ENCODE results near the gene TBC1D10B.
"Not testable (repeated sequence)": the region's sequence is repeated elsewhere in the genome, so short reads cannot be mapped to it uniquely, and the experiment has no call there.

The TBC1D10B gene

GRCh38 chr16:30397776-30398660 is 27.7 kb upstream of the TBC1D10B start:
- DNase-seq (ENCODE audit: low read depth in 2 of 2) = no peak

DNA sequence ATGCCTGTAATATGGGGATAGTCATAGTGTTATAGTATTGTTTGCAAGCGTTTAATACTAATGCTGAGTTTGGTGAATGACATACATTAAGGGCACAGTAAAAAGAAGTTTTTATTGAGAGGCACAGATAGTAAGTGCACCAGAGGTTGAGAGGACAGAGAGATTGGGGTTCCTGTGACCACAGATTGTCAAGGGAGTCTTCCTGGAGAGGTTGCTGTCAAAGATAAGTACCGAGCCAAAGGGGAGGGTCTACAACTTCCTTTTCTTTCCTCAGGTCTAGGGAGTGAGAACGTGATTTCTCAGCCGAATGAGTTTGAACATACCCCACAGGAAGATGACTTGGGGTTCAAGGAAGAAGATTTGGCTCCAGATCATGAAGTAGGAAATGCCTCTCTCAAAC is 26.8 kb upstream of the TBC1D10B start:
- DNase-seq (ENCODE audit: low read depth in 2 of 2) = no peak

DNA sequence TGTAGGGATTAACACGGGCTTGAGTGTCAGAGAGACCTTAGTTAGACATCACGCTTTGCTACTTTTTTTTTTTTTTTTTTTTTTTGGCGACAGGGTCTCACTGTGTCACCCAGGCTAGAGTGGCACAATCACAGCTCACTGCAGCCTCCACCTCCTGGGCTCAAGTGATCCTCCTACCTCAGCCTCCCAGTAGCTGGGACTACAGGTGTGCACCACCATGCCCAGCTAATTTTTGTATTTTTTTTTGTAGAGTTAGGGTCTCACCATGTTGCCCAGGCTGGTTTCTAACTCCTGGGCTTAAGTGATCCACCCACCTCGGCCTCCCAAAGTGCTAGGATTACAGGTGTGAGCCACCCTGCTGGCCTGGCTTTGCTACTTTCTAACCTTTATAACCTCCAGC is 26.3 kb upstream of the TBC1D10B start:
- not testable (repeated sequence) for DNase-seq (ENCODE audit: low read depth in 2 of 2)

DNA sequence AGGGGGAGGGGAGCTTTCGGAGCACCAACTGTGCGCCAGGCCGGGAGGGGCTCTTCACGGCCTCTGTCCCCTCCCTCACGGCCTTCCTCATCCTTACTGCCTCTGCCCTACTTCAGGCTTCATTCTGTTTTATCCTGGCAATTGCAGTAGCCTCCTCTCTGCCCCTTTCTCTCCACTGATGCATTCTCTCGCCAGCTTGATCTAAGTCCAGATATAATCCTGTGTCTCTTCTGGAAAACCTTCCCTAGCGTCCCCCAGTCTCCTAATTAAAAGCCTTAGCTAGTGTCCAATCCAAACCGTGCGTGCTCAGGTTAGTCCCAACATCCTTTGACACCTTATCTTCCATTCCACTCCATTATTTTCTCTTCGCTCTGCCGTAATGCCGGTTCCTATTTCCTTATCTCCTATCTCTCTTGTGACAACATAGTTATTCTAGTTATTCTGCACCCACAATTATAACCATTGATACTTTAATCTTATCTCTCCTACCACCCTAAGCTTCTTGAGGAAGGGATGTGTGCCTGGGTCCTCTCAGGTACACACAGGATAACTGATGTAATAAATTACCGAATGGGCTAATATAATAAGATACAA is 25.8 kb upstream of the TBC1D10B start:
- no peak for DNase-seq (ENCODE audit: low read depth in 2 of 2)

DNA sequence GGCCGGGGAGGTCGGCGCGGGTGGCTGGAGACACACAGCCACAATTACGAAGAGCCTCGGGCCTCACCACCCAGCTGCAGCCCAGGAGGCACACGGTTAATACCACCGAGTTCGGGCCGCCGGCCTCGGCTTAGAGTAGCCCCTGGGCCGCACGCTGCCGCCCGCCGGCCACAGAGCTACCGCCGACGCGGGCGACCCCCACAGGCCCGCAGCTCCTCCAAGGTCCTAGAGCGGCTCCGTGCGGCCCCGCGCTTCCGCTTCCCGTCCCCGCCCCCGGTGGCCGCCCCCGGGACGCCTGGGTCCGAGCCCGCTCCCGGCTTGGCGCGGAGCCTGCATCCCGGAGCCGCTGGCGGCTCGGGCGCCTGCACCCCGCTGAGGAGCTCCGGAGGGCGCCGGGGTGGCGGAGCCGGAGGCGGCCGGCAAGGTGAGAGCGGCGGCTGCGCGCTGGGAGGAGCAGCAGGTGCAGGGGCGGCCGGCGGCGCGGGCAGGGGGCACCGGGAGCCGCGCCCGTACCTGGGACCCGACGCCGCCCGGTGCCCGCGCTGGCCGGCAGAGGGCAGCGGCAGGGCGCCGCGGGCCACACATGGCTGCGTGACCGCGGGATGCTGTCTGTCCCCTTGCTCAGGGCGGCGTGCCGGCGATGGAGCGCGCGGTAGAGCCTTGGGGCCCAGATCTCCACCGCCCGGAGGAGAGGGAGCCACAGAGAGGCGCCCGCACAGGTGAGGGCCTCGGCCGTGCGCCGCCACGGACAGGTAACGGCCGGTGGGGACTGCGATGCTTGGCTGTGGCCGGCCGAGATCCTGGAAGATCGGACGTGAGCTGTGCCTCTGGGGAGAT is 25.1 kb upstream of the TBC1D10B start, which contains the start of gene ZNF48:
ZNF48 (plus strand) TSS at position 266 of the 837 bp plus-strand sequence; CDS start at position 641, 375 bp downstream.
- DNase-seq (ENCODE audit: low read depth in 2 of 2) = peak; percentile 48 to 57

- DNase-seq (ENCODE audit: low read depth in 2 of 2) = no peak
These were observed 24.4 kb upstream of the TBC1D10B start for GRCh38 chr16:30394592-30395154.

DNA sequence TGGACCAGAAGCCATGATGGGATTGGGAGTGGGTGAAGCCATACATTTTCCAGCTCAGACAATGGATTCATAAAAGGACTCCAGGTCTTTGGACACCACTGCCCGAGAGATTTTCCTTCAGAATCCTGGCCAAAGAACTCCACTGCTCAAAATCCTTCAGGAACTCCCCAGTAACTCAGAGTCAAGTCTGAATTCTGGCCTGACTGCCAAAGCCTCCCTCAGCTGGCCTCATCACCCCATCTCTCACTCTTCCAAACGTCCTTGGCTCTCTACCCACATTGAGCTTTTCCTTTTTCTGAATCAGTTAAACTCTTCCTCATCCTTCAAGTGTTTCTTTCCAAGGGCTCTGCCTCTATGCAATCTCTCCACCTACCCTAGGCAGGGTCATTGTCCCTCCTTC is 13.2 kb upstream of the TBC1D10B start:
- no peak for DNase-seq (ENCODE audit: low read depth in 2 of 2)

DNA sequence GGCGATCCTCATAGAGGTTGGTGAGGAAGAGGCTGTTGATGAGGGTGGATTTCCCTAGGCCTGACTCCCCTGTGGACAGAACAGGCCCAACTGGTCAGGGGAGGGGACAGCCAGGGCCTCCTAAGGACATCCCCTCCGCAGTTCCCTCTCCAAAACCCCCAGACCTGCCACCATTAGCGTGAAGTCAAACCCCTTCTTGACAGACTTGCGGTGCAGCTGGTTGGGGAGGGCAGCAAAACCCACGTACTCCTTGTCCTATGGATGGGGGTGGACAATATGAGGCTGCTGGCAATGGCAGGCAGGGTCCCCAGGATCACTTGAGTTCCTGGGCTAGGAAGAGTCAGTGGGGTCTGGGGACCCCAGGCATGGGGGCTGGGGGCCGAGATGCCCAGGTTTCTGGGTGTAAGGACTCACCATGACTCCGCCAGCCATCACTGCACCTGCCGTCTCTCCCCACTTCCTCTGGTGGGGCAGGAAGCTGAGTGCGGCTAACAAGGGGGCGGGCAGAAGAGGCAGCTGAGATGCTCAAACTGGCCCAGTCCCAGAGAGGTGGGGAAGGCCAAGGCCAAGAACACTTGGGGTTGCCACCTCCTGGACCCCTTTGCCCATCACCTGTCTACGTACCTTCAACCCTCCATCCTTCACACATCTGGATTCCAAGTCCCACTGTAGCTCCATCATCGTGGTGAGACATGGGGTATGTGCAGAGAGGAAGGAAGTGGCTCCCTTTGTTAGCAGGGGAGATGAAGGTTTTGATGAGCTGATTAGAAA is 12.0 kb upstream of the TBC1D10B start, which contains the start of gene SEPTIN1:
SEPTIN1 (minus strand) TSS at position 451 of the 771 bp plus-strand sequence; CDS start at position 432, 19 bp downstream.
- peak; percentile 59 to 67 for DNase-seq (ENCODE audit: low read depth in 2 of 2)

DNA sequence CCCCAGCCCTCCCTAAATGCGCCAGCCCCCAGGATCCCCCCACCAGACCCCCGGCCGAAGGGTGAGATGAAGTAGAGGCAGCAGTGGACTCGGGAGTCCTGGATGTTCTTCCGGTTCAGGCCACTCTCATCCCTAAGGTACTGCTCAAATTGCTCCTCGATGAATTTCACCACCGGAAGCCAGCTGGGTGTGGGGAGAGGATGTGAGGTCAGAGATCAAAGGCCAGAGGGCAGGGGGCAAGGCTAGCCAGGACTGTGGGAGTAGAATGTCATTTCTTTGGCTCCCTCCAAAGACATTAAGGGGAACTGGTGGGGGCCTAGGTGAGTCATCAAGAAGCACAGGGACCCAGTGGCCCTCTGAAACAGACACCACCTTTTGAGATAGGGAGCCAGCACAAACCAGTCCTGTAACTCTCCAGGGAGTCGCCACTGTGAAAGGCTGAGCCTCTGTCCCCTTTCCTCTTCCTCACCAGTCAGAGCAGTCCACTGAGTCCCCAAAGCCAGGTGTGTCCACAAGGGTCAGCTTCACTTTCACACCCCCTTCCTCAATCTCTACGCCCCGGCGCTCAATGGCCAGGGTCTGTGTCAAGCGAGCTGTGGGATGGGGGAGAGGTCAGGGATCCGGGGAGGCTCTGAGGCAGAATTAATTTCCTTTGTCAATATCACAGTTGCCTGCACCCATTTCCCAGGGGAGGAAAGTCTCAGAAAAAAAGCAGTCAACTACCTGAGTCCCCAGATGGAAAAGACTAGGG is 11.2 kb upstream of the TBC1D10B start:
- DNase-seq (ENCODE audit: low read depth in 2 of 2) = no peak

DNA sequence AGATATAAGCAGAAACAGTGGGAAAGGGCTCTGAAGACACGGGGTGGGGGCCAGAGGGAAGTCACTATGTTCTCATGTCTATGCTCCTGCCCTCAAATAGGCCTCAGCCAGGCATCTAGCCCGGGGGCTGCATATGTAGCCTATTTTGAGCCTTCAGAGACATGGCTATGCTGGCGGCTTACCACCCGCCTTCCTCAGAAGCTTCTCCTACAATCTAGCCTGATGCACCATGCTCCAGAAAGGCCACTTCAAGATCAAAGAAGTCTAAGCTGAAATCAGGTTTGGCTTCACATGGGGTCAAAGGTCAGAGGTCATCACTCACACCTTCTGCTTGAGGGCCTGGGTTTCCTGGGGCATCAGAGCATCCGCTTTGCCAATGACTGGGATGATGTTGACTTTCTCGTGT is 10.5 kb upstream of the TBC1D10B start:
- DNase-seq (ENCODE audit: low read depth in 2 of 2) = no peak

DNA sequence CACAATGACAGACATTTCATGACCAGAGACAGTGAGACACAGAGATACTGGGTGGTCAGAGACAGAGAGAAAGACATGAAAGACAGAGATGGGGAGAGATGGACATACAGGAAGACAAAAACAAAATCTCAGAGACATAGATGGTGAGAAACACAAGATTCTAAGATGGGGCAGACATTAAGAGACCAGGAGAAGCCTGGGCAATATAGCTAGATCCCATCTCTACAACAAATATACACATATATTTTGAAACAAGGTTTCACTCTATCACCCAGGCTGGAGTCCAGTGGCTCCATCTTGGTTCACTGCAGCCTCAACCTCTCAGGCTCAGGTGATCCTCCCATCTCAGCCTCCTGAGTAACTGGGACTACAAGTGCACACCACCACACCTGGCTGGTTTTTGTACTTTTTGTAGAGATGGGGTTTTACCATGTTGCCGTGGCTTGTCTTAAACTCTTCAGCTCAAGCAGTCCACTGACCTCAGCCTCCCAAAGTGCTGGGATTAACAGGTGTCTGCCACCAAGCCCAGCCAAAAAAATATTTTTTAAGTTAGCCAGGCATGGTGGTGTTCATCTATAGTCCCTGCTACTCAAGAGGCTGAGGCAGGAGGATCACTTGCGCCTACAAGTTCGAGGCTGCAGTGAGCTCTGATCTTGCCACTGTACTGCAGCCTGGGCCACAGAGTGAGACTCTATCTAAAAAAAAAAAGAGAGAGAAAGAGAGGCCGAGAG is 9.9 kb upstream of the TBC1D10B start:
- DNase-seq (ENCODE audit: low read depth in 2 of 2) = no peak

GRCh38 chr16:30379158-30379783 is 9.0 kb upstream of the TBC1D10B start:
- no peak for DNase-seq (ENCODE audit: low read depth in 2 of 2)

DNA sequence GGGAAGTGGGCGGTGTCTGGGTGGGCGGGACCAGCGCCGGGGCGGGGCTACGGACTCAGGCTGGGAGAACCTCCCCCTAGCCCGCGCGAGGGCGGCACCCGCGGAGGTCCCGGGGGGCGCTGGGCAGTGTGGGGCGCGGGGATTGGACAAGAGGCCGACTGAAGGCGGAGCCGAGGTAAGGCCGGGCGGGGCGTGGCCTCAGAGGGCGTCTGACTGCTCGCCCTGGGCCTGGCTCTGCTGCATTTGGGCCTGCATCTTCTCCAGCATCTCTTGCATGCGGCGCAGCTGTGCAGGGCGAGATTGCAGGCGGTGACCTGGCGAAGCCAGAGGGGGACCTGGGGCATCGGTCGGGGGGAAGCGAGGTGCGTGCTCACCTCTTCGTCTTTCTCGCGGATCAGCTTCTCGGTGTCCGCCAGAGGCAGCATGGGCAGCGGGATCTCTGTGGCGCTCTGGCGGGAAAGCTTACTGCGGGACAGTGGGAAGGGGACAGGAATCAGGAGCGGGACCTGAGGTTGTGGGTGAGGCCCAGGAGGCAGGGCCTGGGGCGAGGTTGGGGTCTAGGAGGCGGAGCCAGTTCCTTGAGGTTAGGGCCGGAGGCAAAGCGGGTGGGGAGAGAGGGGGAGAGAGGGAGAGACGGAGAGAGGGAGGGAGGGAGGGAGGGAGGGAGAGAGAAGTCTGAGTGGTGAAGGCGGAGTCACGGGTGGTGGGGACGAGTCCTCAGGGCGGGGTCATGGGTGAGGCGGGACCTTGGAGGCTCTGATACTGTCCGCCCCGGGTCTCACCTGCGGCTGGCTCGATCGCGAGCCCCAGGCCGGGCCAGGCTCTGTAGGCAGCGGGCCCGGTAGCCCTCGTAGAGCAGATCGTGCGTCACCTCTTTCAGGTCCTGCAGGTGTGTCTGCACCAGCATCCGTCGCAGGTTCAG is 8.2 kb upstream of the TBC1D10B start:
- DNase-seq (ENCODE audit: low read depth in 2 of 2) = peak; percentile 99 to 100

DNA sequence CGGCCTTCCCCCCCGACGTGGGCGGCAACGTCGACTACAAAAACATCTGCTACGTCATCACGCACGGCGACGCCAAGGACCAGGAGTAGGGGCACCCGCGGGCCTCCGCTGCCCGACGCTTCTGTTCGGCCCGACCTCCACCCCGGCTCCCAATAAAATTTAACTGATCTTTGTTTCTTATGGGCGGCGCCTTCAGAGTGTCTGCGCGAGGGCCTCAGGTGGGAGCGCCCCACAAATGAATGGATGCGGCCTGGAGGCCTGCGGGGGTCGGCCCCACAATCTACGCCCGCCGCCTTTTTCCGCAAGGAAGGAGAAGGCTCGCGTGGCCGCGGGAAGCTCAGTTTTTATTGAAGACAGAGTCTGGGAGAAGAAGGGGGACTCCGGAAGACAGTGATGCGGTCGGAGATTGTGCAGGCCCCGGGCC is 7.5 kb upstream of the TBC1D10B start:
- peak; percentile 69 to 78 for DNase-seq (ENCODE audit: low read depth in 2 of 2)

DNA sequence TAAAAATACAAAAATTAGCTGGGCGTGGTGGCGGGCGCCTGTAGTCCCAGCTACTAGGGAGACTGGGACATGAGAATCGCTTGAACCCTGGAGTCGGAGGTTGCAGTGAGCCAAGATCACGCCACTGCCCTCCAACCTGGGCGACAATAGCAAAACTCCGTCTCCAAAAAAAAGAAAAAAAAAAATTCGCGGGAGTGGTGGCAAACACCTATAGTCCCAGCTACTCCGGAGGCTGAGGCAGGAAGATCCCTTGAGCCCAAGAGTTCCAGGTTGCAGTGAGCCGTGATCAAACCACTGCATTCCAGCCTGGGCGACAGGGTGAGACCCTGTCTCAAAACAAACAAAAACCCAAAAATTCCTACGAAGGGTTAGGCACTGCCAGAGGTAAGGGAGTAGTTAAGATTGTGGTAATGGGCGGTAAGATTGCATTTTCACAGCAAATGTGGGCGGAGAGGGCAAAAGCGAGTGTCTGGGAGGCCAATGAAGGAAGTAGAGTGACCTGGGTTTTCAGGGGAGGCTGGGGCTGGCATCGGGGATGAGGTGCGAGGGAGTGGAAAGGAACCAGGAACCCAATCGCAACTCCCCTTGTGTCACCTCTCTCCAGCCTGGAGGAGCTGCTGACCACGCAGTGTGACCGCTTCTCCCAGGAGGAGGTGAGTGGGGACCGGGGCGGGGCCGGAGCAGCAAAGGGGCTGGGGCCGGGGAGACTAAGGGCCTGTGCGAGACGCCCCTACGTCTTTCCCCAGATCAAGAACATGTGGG is 6.9 kb upstream of the TBC1D10B start:
- DNase-seq (ENCODE audit: low read depth in 2 of 2) = no peak

DNA sequence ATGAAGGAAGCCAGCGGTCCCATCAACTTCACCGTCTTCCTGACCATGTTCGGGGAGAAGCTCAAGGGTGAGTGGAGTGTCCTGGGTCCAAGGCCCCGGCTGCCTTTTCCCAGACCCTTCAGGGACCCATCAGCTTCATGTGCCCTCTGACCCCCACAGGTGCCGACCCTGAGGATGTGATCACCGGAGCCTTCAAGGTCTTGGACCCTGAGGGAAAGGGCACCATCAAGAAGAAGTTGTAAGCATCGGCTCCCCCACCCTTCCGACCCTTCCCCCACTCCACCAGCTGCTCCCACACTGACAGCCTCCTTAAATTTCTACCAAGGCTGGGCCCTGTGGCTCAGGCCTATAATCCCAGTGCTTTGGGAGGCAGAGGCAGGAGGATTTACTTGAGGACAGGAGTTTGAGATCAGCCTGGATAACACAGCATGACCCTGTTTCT is 6.2 kb upstream of the TBC1D10B start:
- DNase-seq (ENCODE audit: low read depth in 2 of 2) = no peak

DNA sequence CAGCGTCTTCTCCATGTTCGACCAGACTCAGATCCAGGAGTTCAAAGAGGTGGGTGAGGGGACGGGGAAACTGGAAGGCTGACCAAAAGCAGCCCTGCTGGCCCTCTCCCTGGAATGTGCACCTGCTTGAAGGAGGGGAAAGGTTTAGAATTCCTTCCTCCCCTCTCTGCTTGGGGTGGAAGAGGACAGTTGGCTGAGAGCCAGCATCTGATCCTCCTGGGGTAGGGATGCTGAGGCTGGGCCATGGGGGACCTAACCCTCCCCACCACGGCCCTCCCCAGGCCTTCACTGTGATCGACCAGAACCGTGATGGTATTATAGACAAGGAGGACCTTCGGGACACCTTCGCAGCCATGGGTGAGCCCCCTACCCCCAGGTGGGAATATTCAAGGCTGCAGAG is 5.6 kb upstream of the TBC1D10B start:
- DNase-seq (ENCODE audit: low read depth in 2 of 2) = no peak
